ENCODE data around the gene KCNH1. TPM values are rescaled to one million over a fixed set of nuclear protein-coding genes. Genes with fewer than 3 reads are reported as not detected.

The KCNH1 gene
- total RNA-seq, 1 experiment from 2014 or later = 0.17 TPM

- Mint-ChIP-seq H3K27me3 (ENCODE audit: low read depth) (no peaks in the 10 kb centered on the region; the same call in 1 of the 2 replicates), H3K27ac (no peak overlapping the region), H3K4me3 (no peak overlapping the region), H3K4me1 (no peaks in the 10 kb centered on the region), H3K9me3 (peaks cover 10% of the 10 kb centered on the region), H3K36me3 (no peaks in the 10 kb centered on the region)
- no peak for DNase-seq (ENCODE audit: low spot score)
- POLR2A ChIA-PET = no interaction called here
- no peak for ATAC-seq
- TF ChIP-seq MYBL2 (CRISPR knock-in tag; IDR thresholded peaks at IDR 0.05) = no peak
- no peak for TF ChIP-seq TEAD4 (CRISPR knock-in tag; IDR thresholded peaks at IDR 0.05)
- CTCF ChIA-PET = no interaction called here
Measured at GRCh38 chr1:211033921-211034525, 99.9 kb downstream of the KCNH1 start.

GRCh38 chr1:211024901-211025300 is 109.0 kb downstream of the KCNH1 start:
- H3K4me3 Mint-ChIP-seq = no peak overlapping the region
- no peaks in the 10 kb centered on the region for H3K36me3 Mint-ChIP-seq
- TF ChIP-seq NFYB (CRISPR knock-in tag; conservative IDR thresholded peaks at IDR 0.05; ENCODE audit: low read depth) = no peak
- no peak for TF ChIP-seq ZBTB43 (CRISPR knock-in tag; IDR thresholded peaks at IDR 0.05)
- TF ChIP-seq CBFB (CRISPR knock-in tag; IDR thresholded peaks at IDR 0.05; ENCODE audit: low read depth) = no peak
- no peak for TF ChIP-seq ZSCAN18 (CRISPR knock-in tag; IDR thresholded peaks at IDR 0.05)
- TF ChIP-seq CDX4 (CRISPR knock-in tag; IDR thresholded peaks at IDR 0.05; ENCODE audit: borderline replicate concordance) = no peak
- no peak for TF ChIP-seq ZNF317 (CRISPR knock-in tag; IDR thresholded peaks at IDR 0.05; ENCODE audit: borderline replicate concordance, low read depth)
- no peak for TF ChIP-seq PRRX2 (CRISPR knock-in tag; IDR thresholded peaks at IDR 0.05)
- no peak for TF ChIP-seq SP1 (CRISPR knock-in tag; conservative IDR thresholded peaks at IDR 0.05)
- no peak for TF ChIP-seq USF2 (CRISPR knock-in tag; IDR thresholded peaks at IDR 0.05)
- TF ChIP-seq ZNF138 (CRISPR knock-in tag; conservative IDR thresholded peaks at IDR 0.05) = no peak
- no peak for TF ChIP-seq ETV6 (CRISPR knock-in tag; IDR thresholded peaks at IDR 0.05)
- H3K27me3 Mint-ChIP-seq (ENCODE audit: low read depth) = no peaks in the 10 kb centered on the region; the same call in 1 of the 2 replicates
- ChIA-PET POLR2A (no interaction called here), CTCF (interaction anchor here (1.1 kb wide), 1 partner anchor 313 kb away, joined by 3 read pairs; no protein-coding TSS in a partner anchor)
- no peak for DNase-seq (ENCODE audit: low spot score)
- no peaks in the 10 kb centered on the region for H3K9me3 Mint-ChIP-seq
- no peak overlapping the region for H3K27ac Mint-ChIP-seq
- H3K4me1 Mint-ChIP-seq = no peaks in the 10 kb centered on the region
- no peak for ATAC-seq

- Mint-ChIP-seq H3K9me3 (peaks cover 7% of the 10 kb centered on the region; the same call in 1 of the 2 replicates), H3K36me3 (no peaks in the 10 kb centered on the region), H3K27me3 (ENCODE audit: low read depth) (no peaks in the 10 kb centered on the region; the same call in 1 of the 2 replicates), H3K4me1 (no peaks in the 10 kb centered on the region), H3K4me3 (no peak overlapping the region), H3K27ac (no peak overlapping the region)
- TF ChIP-seq AR (CRISPR knock-in tag; IDR thresholded peaks at IDR 0.05) = no peak
- TF ChIP-seq CREB1 (CRISPR knock-in tag; IDR thresholded peaks at IDR 0.05) = no peak
- TF ChIP-seq NR3C1 (CRISPR knock-in tag; conservative IDR thresholded peaks at IDR 0.05; ENCODE audit: low read depth) = no peak
- no peak for TF ChIP-seq E2F5 (CRISPR knock-in tag; IDR thresholded peaks at IDR 0.05)
- TF ChIP-seq ZNF423 (CRISPR knock-in tag; IDR thresholded peaks at IDR 0.05) = no peak
- TF ChIP-seq GRHL2 (CRISPR knock-in tag; IDR thresholded peaks at IDR 0.05; ENCODE audit: insufficient replicate concordance, severe bottlenecking) = no peak
- no peak for TF ChIP-seq ZNF512 (CRISPR knock-in tag; IDR thresholded peaks at IDR 0.05; ENCODE audit: borderline replicate concordance)
- TF ChIP-seq ZNF263 (CRISPR knock-in tag; IDR thresholded peaks at IDR 0.05; ENCODE audit: low read depth) = no peak
- no peak for TF ChIP-seq SP1 (CRISPR knock-in tag; conservative IDR thresholded peaks at IDR 0.05)
- TF ChIP-seq CBFB (CRISPR knock-in tag; IDR thresholded peaks at IDR 0.05; ENCODE audit: low read depth) = no peak
- TF ChIP-seq IRF2 (CRISPR knock-in tag; IDR thresholded peaks at IDR 0.05; ENCODE audit: borderline replicate concordance, low read depth) = no peak
- no peak for TF ChIP-seq ZNF416 (CRISPR knock-in tag; IDR thresholded peaks at IDR 0.05)
- no peak for TF ChIP-seq ZNF138 (CRISPR knock-in tag; conservative IDR thresholded peaks at IDR 0.05)
- DNase-seq (ENCODE audit: low spot score) = no peak
- POLR2A ChIA-PET = no interaction called here
- ATAC-seq = no peak
- CTCF ChIA-PET = no interaction called here
Measured at GRCh38 chr1:211019266-211019665, 114.7 kb downstream of the KCNH1 start.
